CD4-positive, alpha-beta T cell (primary cell): ENCODE results near the gene TPGS1. TPM values are rescaled to one million over a fixed set of nuclear protein-coding genes. Genes with fewer than 3 reads are reported as not detected.

Experiments
- ATAC-seq: fragments of 200-7000 bp; cut with Tn5 transposase; one replicate; pipeline ENCODE4 v1.10.0; 2022; ENCODE audit warnings: mild to moderate bottlenecking; ENCODE audit not compliant: poor library complexity
- CTCF ChIA-PET: fragments of 350-600 bp; sonication (Branson Sonifier 250); formaldehyde crosslinking; loops from one replicate; lab custom pipeline; 2021; ENCODE audit warnings: antibody characterized with exemption, inconsistent platforms; lab: Charles Lee
- POLR2A ChIA-PET: fragments of 350-600 bp; sonication (Branson Sonifier 250); formaldehyde crosslinking; loops from one replicate; lab custom pipeline; 2021; ENCODE audit warnings: antibody characterized with exemption, inconsistent platforms; lab: Charles Lee
- DNase-seq, 14 experiments: peaks; one replicate each; pipeline ENCODE4 v3.0.0-alpha.2; 2013 to 2020; ENCODE audit warnings: mixed read lengths in 2 of 14
- H3K27ac ChIP-seq, 2 donors: one replicate each; pipeline versions ENCODE4 v1.5.1 to v1.7.0; 2013; ENCODE audit warnings: low read length in 2 of 2, low read depth in 1 of 2, mild to moderate bottlenecking in 1 of 2
- H3K27me3 ChIP-seq, 2 experiments: 1 replicate in 1 of 2; 2 replicates in 1 of 2; pipeline versions ENCODE4 v1.6.1 to v1.7.0; 2013; ENCODE audit warnings: low read length in 2 of 2, control low read depth in 1 of 2, mild to moderate bottlenecking in 1 of 2, moderate library complexity in 1 of 2; ENCODE audit not compliant: insufficient read depth in 2 of 2, control insufficient read depth in 1 of 2
- H3K36me3 ChIP-seq: one replicate; pipeline ENCODE4 v1.6.1; 2013; ENCODE audit warnings: low read length, control low read depth; ENCODE audit not compliant: insufficient read depth
- H3K4me1 ChIP-seq: one replicate; pipeline ENCODE4 v1.6.1; 2013; ENCODE audit warnings: low read length, control low read depth; ENCODE audit not compliant: insufficient read depth
- H3K4me3 ChIP-seq: one replicate; pipeline ENCODE4 v1.5.1; 2013; ENCODE audit warnings: mild to moderate bottlenecking, low read length, moderate library complexity
- H3K9me3 ChIP-seq, 2 experiments: 1 replicate in 1 of 2; 2 replicates in 1 of 2; pipeline versions ENCODE4 v1.6.1 to v1.7.0; 2013; ENCODE audit warnings: low read length in 2 of 2, mild to moderate bottlenecking in 2 of 2, control low read depth in 1 of 2, moderate library complexity in 1 of 2; ENCODE audit not compliant: control insufficient read depth in 1 of 2, insufficient read depth in 1 of 2
- H3K27ac Mint-ChIP-seq: one replicate; pipeline ENCODE4 v1.8.0; 2020; ENCODE audit warnings: mixed read lengths
- H3K27me3 Mint-ChIP-seq: one replicate; pipeline ENCODE4 v1.8.0; 2021; ENCODE audit warnings: mixed read lengths
- H3K36me3 Mint-ChIP-seq: one replicate; pipeline ENCODE4 v1.8.0; 2021; ENCODE audit warnings: low read depth, mixed read lengths
- H3K4me1 Mint-ChIP-seq: one replicate; pipeline ENCODE4 v1.8.0; 2021; ENCODE audit warnings: low read depth, mixed read lengths
- H3K4me3 Mint-ChIP-seq: one replicate; pipeline ENCODE4 v1.8.0; 2020; ENCODE audit warnings: mild to moderate bottlenecking, mixed read lengths
- H3K9me3 Mint-ChIP-seq: one replicate; pipeline ENCODE4 v1.8.0; 2020; ENCODE audit warnings: mixed read lengths
- intact Hi-C, 2 experiments: fragments of 100-400 bp; cut with DNase I in 1 of 2; cut with micrococcal nuclease in 1 of 2; formaldehyde crosslinking; loops; one replicate each; pipeline versions ENCODE4 v1.15.1 to v1.9.0; 2023 to 2025; cut with DNase I, micrococcal nuclease
- total RNA-seq, 174 experiments: library from RNA in 2 of 174; stranded (reverse) in 2 of 174; gene quantifications; one replicate each; pipeline ENCODE4 v1.2.3 and lab custom pipeline; 2021 to 2026
- TF ChIP-seq, protein P1 (sequence below): fragments of 200-600 bp; IDR thresholded peaks from one replicate; pipeline ENCODE4 v1.8.0; 2022; ENCODE audit warnings: antibody characterized with exemption, mild to moderate bottlenecking

Gene TPGS1
- total RNA-seq, 2 experiments from 2014 or later, result 17.2 to 18.2 TPM

GRCh38 chr19:567296-567900, 60.1 kb downstream of the TPGS1 start:
- ChIA-PET POLR2A (no interaction called here), CTCF (interaction anchor here (1.8 kb wide), 1 partner anchor 57 kb away, joined by 9 read pairs; no protein-coding TSS in a partner anchor)
- DNase-seq (peak in 1 of 14 experiments; percentile 39), ATAC-seq (no peak)
- Histone ChIP-seq H3K4me1 (peaks cover 16% of the 10 kb centered on the region), H3K27me3 (no peaks in the 10 kb centered on the region), H3K36me3 (no peaks in the 10 kb centered on the region), H3K4me3 (no peak overlapping the region), H3K27ac (no peak overlapping the region), H3K9me3 (no peaks in the 10 kb centered on the region)
- H3K9me3 Mint-ChIP-seq, result no peaks in the 10 kb centered on the region
- no peak overlapping the region for H3K27ac Mint-ChIP-seq
- H3K4me1 Mint-ChIP-seq, result peaks cover 22% of the 10 kb centered on the region
- intact Hi-C loops, result no loop called here
- H3K27me3 Mint-ChIP-seq, result no peaks in the 10 kb centered on the region
- TF ChIP-seq, protein P1, sequence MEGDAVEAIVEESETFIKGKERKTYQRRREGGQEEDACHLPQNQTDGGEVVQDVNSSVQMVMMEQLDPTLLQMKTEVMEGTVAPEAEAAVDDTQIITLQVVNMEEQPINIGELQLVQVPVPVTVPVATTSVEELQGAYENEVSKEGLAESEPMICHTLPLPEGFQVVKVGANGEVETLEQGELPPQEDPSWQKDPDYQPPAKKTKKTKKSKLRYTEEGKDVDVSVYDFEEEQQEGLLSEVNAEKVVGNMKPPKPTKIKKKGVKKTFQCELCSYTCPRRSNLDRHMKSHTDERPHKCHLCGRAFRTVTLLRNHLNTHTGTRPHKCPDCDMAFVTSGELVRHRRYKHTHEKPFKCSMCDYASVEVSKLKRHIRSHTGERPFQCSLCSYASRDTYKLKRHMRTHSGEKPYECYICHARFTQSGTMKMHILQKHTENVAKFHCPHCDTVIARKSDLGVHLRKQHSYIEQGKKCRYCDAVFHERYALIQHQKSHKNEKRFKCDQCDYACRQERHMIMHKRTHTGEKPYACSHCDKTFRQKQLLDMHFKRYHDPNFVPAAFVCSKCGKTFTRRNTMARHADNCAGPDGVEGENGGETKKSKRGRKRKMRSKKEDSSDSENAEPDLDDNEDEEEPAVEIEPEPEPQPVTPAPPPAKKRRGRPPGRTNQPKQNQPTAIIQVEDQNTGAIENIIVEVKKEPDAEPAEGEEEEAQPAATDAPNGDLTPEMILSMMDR, result no peak
- H3K36me3 Mint-ChIP-seq, result peaks cover 12% of the 10 kb centered on the region
- peak overlapping the region; percentile 12 for H3K4me3 Mint-ChIP-seq

Other genes with a start within 250 kb of the TPGS1 start
- gene PLPP2, start 216.1 kb upstream of the TPGS1 start, total RNA-seq, result under 1 TPM in 1 of 2 experiments, not detected in 1; 0.64 TPM
- gene MIER2, start 162.7 kb upstream of the TPGS1 start, total RNA-seq, result 10 to 100 TPM in 1 of 2 experiments, 1 to 10 TPM in 1; 9.5 to 11.5 TPM
- gene C2CD4C, start 98.3 kb upstream of the TPGS1 start, total RNA-seq, result not detected
- under 1 TPM; 0.36 to 0.42 TPM for gene SHC2, start 46.5 kb upstream of the TPGS1 start, total RNA-seq
- under 1 TPM; 0.20 to 0.91 TPM for gene MADCAM1, start 11.0 kb upstream of the TPGS1 start, total RNA-seq
- gene CDC34, start 24.3 kb downstream of the TPGS1 start, total RNA-seq, result 10 to 100 TPM; 38.5 to 43.4 TPM
- 10 to 100 TPM; 41.6 to 46.3 TPM for gene GZMM, start 36.6 kb downstream of the TPGS1 start, total RNA-seq
- 10 to 100 TPM; 68.7 to 71.6 TPM for gene BSG, start 65.1 kb downstream of the TPGS1 start, total RNA-seq
- 1 to 10 TPM; 2.1 TPM for gene HCN2, start 82.4 kb downstream of the TPGS1 start, total RNA-seq
- 10 to 100 TPM; 54.4 to 56.2 TPM for gene POLRMT, start 126.0 kb downstream of the TPGS1 start, total RNA-seq
- gene FGF22, start 132.4 kb downstream of the TPGS1 start, total RNA-seq, result under 1 TPM; 0.42 to 0.49 TPM
- gene RNF126, start 155.7 kb downstream of the TPGS1 start, total RNA-seq, result 100 to 1,000 TPM; 112 to 119 TPM
- 1 to 10 TPM; 2.2 to 3.4 TPM for gene FSTL3, start 168.9 kb downstream of the TPGS1 start, total RNA-seq
- gene PRSS57, start 188.0 kb downstream of the TPGS1 start, total RNA-seq, result not detected
- not detected for gene PALM, start 201.4 kb downstream of the TPGS1 start, total RNA-seq
- not detected for gene MISP, start 243.6 kb downstream of the TPGS1 start, total RNA-seq